ENCODE measurements around the gene PPP1R12B. TPM values are rescaled to one million over a fixed set of nuclear protein-coding genes. Genes with fewer than 3 reads are reported as not detected.

The PPP1R12B gene
- polyA plus RNA-seq, 1 donor (not counting 4 experiments of a cell fraction or from before 2014, with no cell fraction given): 6.9 TPM

- Histone ChIP-seq H3K4me2 (ENCODE audit: control insufficient read depth, extremely low read depth, insufficient read depth, low read depth, low read length) (peak overlapping the region; percentile 29), H3K79me2 (ENCODE audit: control insufficient read depth, insufficient read depth, low read length) (no peaks in the 10 kb centered on the region), H3K4me1 (ENCODE audit: control insufficient read depth, extremely low read depth, insufficient read depth, low read length) (peaks cover 79% of the 10 kb centered on the region), H3K9me1 (ENCODE audit: control insufficient read depth, extremely low read depth, insufficient read depth, low read length) (no peaks in the 10 kb centered on the region), H2AFZ (ENCODE audit: control insufficient read depth, low read length) (peak overlapping the region; percentile 34), H3K27me3 (ENCODE audit: control insufficient read depth, extremely low read depth, insufficient read depth, low read length) (no peaks in the 10 kb centered on the region), H4K20me1 (ENCODE audit: control insufficient read depth, extremely low read depth, insufficient read depth, low read length) (no peaks in the 10 kb centered on the region), H3K27ac (ENCODE audit: control insufficient read depth, insufficient read depth, low read length) (peak overlapping the region; percentile 77), H3K4me3 (ENCODE audit: control insufficient read depth in 2 of 3, extremely low read depth in 1 of 3, insufficient read depth in 2 of 3, low read depth in 1 of 3, low read length in 3 of 3) (no peak overlapping the region), H3K36me3 (ENCODE audit: control insufficient read depth in 2 of 2, extremely low read depth in 1 of 2, insufficient read depth in 2 of 2, low read length in 2 of 2) (no peaks in the 10 kb centered on the region), H3K9me3 (ENCODE audit: control insufficient read depth, low read depth, low read length) (no peaks in the 10 kb centered on the region), H3K9ac (ENCODE audit: control insufficient read depth, extremely low read depth, insufficient read depth, low read length) (peak overlapping the region; percentile 42)
- peak; percentile 85 for FAIRE-seq
- dilution Hi-C loops (cut with MboI; ENCODE audit: extremely low pct_ligation_motif_present, low sequenced_read_pairs): no loop called here
- peak; percentile 53 for DNase-seq (ENCODE audit: low read depth, low spot score)
- TF ChIP-seq CTCF (optimal IDR thresholded peaks at IDR 0.05 in 1 of 3, IDR thresholded peaks at IDR 0.05 in 1 of 3, conservative IDR thresholded peaks at IDR 0.05 in 1 of 3; ENCODE audit: extremely low read depth in 1 of 3, insufficient read depth in 2 of 3, low read length in 3 of 3) (no peak), EZH2 (IDR thresholded peaks at IDR 0.05; ENCODE audit: low read length) (no peak)
Measured at GRCh38 chr1:202590975-202591411, 242.5 kb downstream of the PPP1R12B start.

GRCh38 chr1:202591515-202591914 lies 243.0 kb downstream of the PPP1R12B start:
- dilution Hi-C loops (cut with MboI; ENCODE audit: extremely low pct_ligation_motif_present, low sequenced_read_pairs): no loop called here
- Histone ChIP-seq H4K20me1 (ENCODE audit: control insufficient read depth, extremely low read depth, insufficient read depth, low read length) (no peaks in the 10 kb centered on the region), H3K4me1 (ENCODE audit: control insufficient read depth, extremely low read depth, insufficient read depth, low read length) (peaks cover 74% of the 10 kb centered on the region)

More at GRCh38 chr1:202591515-202591914, 243.0 kb downstream of the PPP1R12B start:
- no peaks in the 10 kb centered on the region for H3K9me1 ChIP-seq (ENCODE audit: control insufficient read depth, extremely low read depth, insufficient read depth, low read length)
- H3K4me3 ChIP-seq (ENCODE audit: control insufficient read depth in 2 of 3, extremely low read depth in 1 of 3, insufficient read depth in 2 of 3, low read depth in 1 of 3, low read length in 3 of 3): no peak overlapping the region
- no peaks in the 10 kb centered on the region for H3K9me3 ChIP-seq (ENCODE audit: control insufficient read depth, low read depth, low read length)
- H3K27ac ChIP-seq (ENCODE audit: control insufficient read depth, insufficient read depth, low read length): peak overlapping the region; percentile 77
- peak overlapping the region; percentile 42 for H3K9ac ChIP-seq (ENCODE audit: control insufficient read depth, extremely low read depth, insufficient read depth, low read length)
- TF ChIP-seq CTCF (optimal IDR thresholded peaks at IDR 0.05 in 1 of 3, IDR thresholded peaks at IDR 0.05 in 1 of 3, conservative IDR thresholded peaks at IDR 0.05 in 1 of 3; ENCODE audit: extremely low read depth in 1 of 3, insufficient read depth in 2 of 3, low read length in 3 of 3) (no peak), EZH2 (IDR thresholded peaks at IDR 0.05; ENCODE audit: low read length) (no peak)
- H3K79me2 ChIP-seq (ENCODE audit: control insufficient read depth, insufficient read depth, low read length): no peaks in the 10 kb centered on the region
- no peaks in the 10 kb centered on the region for H3K36me3 ChIP-seq (ENCODE audit: control insufficient read depth in 2 of 2, extremely low read depth in 1 of 2, insufficient read depth in 2 of 2, low read length in 2 of 2)
- H3K4me2 ChIP-seq (ENCODE audit: control insufficient read depth, extremely low read depth, insufficient read depth, low read depth, low read length): no peak overlapping the region
- H2AFZ ChIP-seq (ENCODE audit: control insufficient read depth, low read length): no peak overlapping the region
- no peak for DNase-seq (ENCODE audit: low read depth, low spot score)
- H3K27me3 ChIP-seq (ENCODE audit: control insufficient read depth, extremely low read depth, insufficient read depth, low read length): no peaks in the 10 kb centered on the region
- FAIRE-seq: no peak

All from keratinocyte (primary cell).